Frontal cortex (tissue), 4 donors: Measurements from ENCODE around the gene TPST2. TPM values are rescaled to one million over a fixed set of nuclear protein-coding genes. Genes with fewer than 3 reads are reported as not detected.
A peak's percentile ranks its signal among the peaks of the same experiment; 100 is the strongest.

Experiments
- DNase-seq, 2 donors: peaks; one replicate each; pipeline ENCODE4 v3.0.0; 2012; ENCODE audit warnings: low spot score in 2 of 2
- FAIRE-seq: peaks from 2 replicates; lab custom pipeline; 2012; peaks lifted over from hg19 to GRCh38; lab: Jason Lieb, UNC
- total RNA-seq: library from RNA; depleted of rRNA; stranded (reverse); fragments of >200 nt; gene quantifications from one replicate; pipeline ENCODE4 v1.2.3, GENCODE V29; 2014
- donor health status: control.
- donor health status: control.
- donor health status: control.

Gene TPST2
- total RNA-seq, 1 donor from 2014 or later = 6.1 TPM

- FAIRE-seq (no peak), DNase-seq (peak; percentile 74 to 92)
Measured at GRCh38 chr22:26512149-26512793, 77.7 kb downstream of the TPST2 start, which contains the start of gene TFIP11. Gene TFIP11, minus strand, starts transcription at chr22:26512473. Its CDS starts 2,201 bp downstream, at chr22:26510272.

GRCh38 chr22:26508148-26508547, 81.8 kb downstream of the TPST2 start:
- FAIRE-seq = no peak
- DNase-seq = no peak

- FAIRE-seq (no peak), DNase-seq (no peak)
Measured at GRCh38 chr22:26503758-26504157, 86.2 kb downstream of the TPST2 start.

GRCh38 chr22:26502688-26503561, 87.0 kb downstream of the TPST2 start:
- DNase-seq (no peak), FAIRE-seq (no peak)

- no peak for FAIRE-seq
Measured at GRCh38 chr22:26501996-26502395, 87.9 kb downstream of the TPST2 start.

GRCh38 chr22:26499188-26499703, 90.7 kb downstream of the TPST2 start:
- DNase-seq (no peak), FAIRE-seq (no peak)

More at GRCh38 chr22:26501996-26502395, 87.9 kb downstream of the TPST2 start:
- no peak for DNase-seq

GRCh38 chr22:26496456-26496855, 93.5 kb downstream of the TPST2 start:
- DNase-seq (no peak), FAIRE-seq (no peak)

- no peak for DNase-seq
Measured at GRCh38 chr22:26494506-26494905, 95.4 kb downstream of the TPST2 start.

GRCh38 chr22:26492220-26492619, 97.7 kb downstream of the TPST2 start:
- FAIRE-seq (no peak), DNase-seq (no peak)

More at GRCh38 chr22:26494506-26494905, 95.4 kb downstream of the TPST2 start:
- FAIRE-seq = no peak

- DNase-seq (no peak), FAIRE-seq (no peak)
Measured at GRCh38 chr22:26489447-26490036, 100.4 kb downstream of the TPST2 start.

- DNase-seq = no peak
- FAIRE-seq = no peak
Measured at GRCh38 chr22:26487996-26488395, 101.9 kb downstream of the TPST2 start.

GRCh38 chr22:26486394-26486793, 103.5 kb downstream of the TPST2 start:
- FAIRE-seq (no peak), DNase-seq (no peak)

- DNase-seq (no peak), FAIRE-seq (no peak)
Measured at GRCh38 chr22:26485806-26486390, 104.0 kb downstream of the TPST2 start.

- no peak for FAIRE-seq
- no peak for DNase-seq
Measured at GRCh38 chr22:26485013-26485412, 104.9 kb downstream of the TPST2 start.

- DNase-seq (no peak), FAIRE-seq (no peak)
Measured at GRCh38 chr22:26484360-26484706, 105.6 kb downstream of the TPST2 start.

- FAIRE-seq (no peak), DNase-seq (peak; percentile 92)
Measured at GRCh38 chr22:26483439-26484359, 106.2 kb downstream of the TPST2 start, which contains the start of the genes HPS4 and SRRD. Gene HPS4, minus strand, starts transcription at chr22:26483783. Its CDS starts 2,021 bp downstream, at chr22:26481762. Gene SRRD, plus strand, starts transcription at chr22:26483877. Its CDS starts 14 bp downstream, at chr22:26483891.

GRCh38 chr22:26483043-26483438, 106.9 kb downstream of the TPST2 start:
- FAIRE-seq = no peak

GRCh38 chr22:26482161-26482560, 107.8 kb downstream of the TPST2 start:
- DNase-seq (no peak), FAIRE-seq (no peak)

More at GRCh38 chr22:26483043-26483438, 106.9 kb downstream of the TPST2 start:
- DNase-seq = no peak

- DNase-seq (no peak), FAIRE-seq (no peak)
Measured at GRCh38 chr22:26481694-26482093, 108.2 kb downstream of the TPST2 start.
